GM23338 (cell line): ENCODE data around the gene KCNAB1. TPM values are rescaled to one million over a fixed set of nuclear protein-coding genes. Genes with fewer than 3 reads are reported as not detected.
A peak's percentile ranks its signal among the peaks of the same experiment; 100 is the strongest.

Experiments used
- ATAC-seq: fragments of 200-7000 bp; cut with Tn5 transposase; 3 replicates; pipeline ENCODE4 v1.9.1; 2020
- DNase-seq: peaks from one replicate; pipeline ENCODE4 v3.0.0-alpha.2; 2015; ENCODE audit warnings: low spot score
- H2AFZ ChIP-seq: fragments of 200-600 bp; sonication (generic); 2 replicates; pipeline ENCODE4 v1.8.0; 2016; ENCODE audit warnings: antibody characterized with exemption, mild to moderate bottlenecking, moderate library complexity
- H3F3A ChIP-seq: fragments of 200-600 bp; sonication (generic); replicated peaks from 2 replicates; pipeline ENCODE4 v1.8.0; 2017; ENCODE audit warnings: antibody characterized with exemption, mixed run types, low read depth
- H3K27ac ChIP-seq: fragments of 200-600 bp; sonication (generic); 2 replicates; pipeline ENCODE4 v1.6.1; 2016; ENCODE audit warnings: low read depth
- H3K27me3 ChIP-seq: fragments of 200-600 bp; sonication (generic); 2 replicates; pipeline ENCODE4 v1.8.0; 2016; ENCODE audit warnings: mild to moderate bottlenecking, mixed run types, moderate library complexity; ENCODE audit not compliant: insufficient read depth
- H3K36me3 ChIP-seq: fragments of 200-600 bp; sonication (generic); 2 replicates; pipeline ENCODE4 v1.8.0; 2016; ENCODE audit warnings: mild to moderate bottlenecking; ENCODE audit not compliant: insufficient read depth
- H3K4me1 ChIP-seq: fragments of 200-600 bp; sonication (generic); 2 replicates; pipeline ENCODE4 v1.8.0; 2016; ENCODE audit warnings: mild to moderate bottlenecking, moderate library complexity; ENCODE audit not compliant: insufficient read depth
- H3K4me2 ChIP-seq: fragments of 200-600 bp; sonication (generic); 2 replicates; pipeline ENCODE4 v1.7.1; 2017; ENCODE audit warnings: mixed run types
- H3K4me3 ChIP-seq: fragments of 200-600 bp; sonication (generic); 2 replicates; pipeline ENCODE4 v1.6.1; 2016; ENCODE audit warnings: mixed run types
- H3K79me2 ChIP-seq: fragments of 200-600 bp; sonication (generic); replicated peaks from 2 replicates; pipeline ENCODE4 v1.8.0; 2017; ENCODE audit warnings: mild to moderate bottlenecking; ENCODE audit not compliant: insufficient read depth
- H3K9me2 ChIP-seq: fragments of 200-600 bp; sonication (generic); 2 replicates; pipeline ENCODE4 v1.8.0; 2017; ENCODE audit not compliant: insufficient read depth
- H4K20me1 ChIP-seq: fragments of 200-600 bp; sonication (generic); replicated peaks from 2 replicates; pipeline ENCODE4 v1.8.0; 2017; ENCODE audit warnings: mild to moderate bottlenecking; ENCODE audit not compliant: insufficient read depth
- H3K27ac Mint-ChIP-seq: 2 replicates; pipeline ENCODE4 v1.8.0; 2020; ENCODE audit warnings: inconsistent platforms, mild to moderate bottlenecking, moderate library complexity, mixed read lengths
- H3K27me3 Mint-ChIP-seq: 3 replicates; pipeline ENCODE4 v1.8.0; 2022; ENCODE audit warnings: low read depth, mild to moderate bottlenecking, moderate library complexity, mixed read lengths, inconsistent platforms; ENCODE audit not compliant: insufficient read depth, poor library complexity
- H3K36me3 Mint-ChIP-seq: 3 replicates; pipeline ENCODE4 v1.8.0; 2021; ENCODE audit warnings: low read depth, mild to moderate bottlenecking, inconsistent platforms, moderate library complexity, mixed read lengths
- H3K4me1 Mint-ChIP-seq: 3 replicates; pipeline ENCODE4 v1.8.0; 2020; ENCODE audit warnings: mild to moderate bottlenecking, inconsistent platforms, mixed read lengths
- H3K4me3 Mint-ChIP-seq: 3 replicates; pipeline ENCODE4 v1.8.0; 2021; ENCODE audit warnings: moderate library complexity, mild to moderate bottlenecking, inconsistent platforms, mixed read lengths
- H3K9me3 Mint-ChIP-seq: 3 replicates; pipeline ENCODE4 v1.8.0; 2020; ENCODE audit warnings: moderate library complexity, mild to moderate bottlenecking, inconsistent platforms, mixed read lengths
- CREB1 ChIP-seq: fragments of 250-450 bp; sonication (Bioruptor Pico); IDR thresholded peaks from 2 replicates; pipeline ENCODE4 v1.5.0; 2020; ENCODE audit warnings: low read depth, mild to moderate bottlenecking, moderate library complexity
- CTCF ChIP-seq, 2 experiments: fragments of 200-600 bp in 1 of 2; sonication (generic) in 1 of 2; conservative IDR thresholded peaks; 2 replicates each; pipeline versions ENCODE4 v1.5.1 to v1.6.1; 2016 to 2017; ENCODE audit warnings: antibody characterized with exemption in 2 of 2, low read depth in 2 of 2, mild to moderate bottlenecking in 2 of 2, moderate library complexity in 1 of 2
- EZH2 ChIP-seq: fragments of 200-600 bp; sonication (generic); IDR thresholded peaks from one replicate; pipeline ENCODE4 v1.8.0; 2017; ENCODE audit warnings: antibody characterized with exemption, mild to moderate bottlenecking, low read depth; ENCODE audit not compliant: unreplicated experiment
- EZH2phosphoT487 ChIP-seq: fragments of 200-600 bp; sonication (generic); IDR thresholded peaks from one replicate; pipeline ENCODE4 v1.8.1; 2018; ENCODE audit warnings: antibody characterized with exemption; ENCODE audit not compliant: unreplicated experiment
- JUNB ChIP-seq: IDR thresholded peaks from one replicate; pipeline ENCODE4 v1.6.1; 2016; ENCODE audit warnings: antibody characterized with exemption; ENCODE audit not compliant: unreplicated experiment
- NANOG ChIP-seq: IDR thresholded peaks from 2 replicates; pipeline ENCODE4 v1.6.1; 2016; ENCODE audit warnings: antibody characterized with exemption, borderline replicate concordance
- STAT1 ChIP-seq: IDR thresholded peaks from one replicate; pipeline ENCODE4 v1.6.1; 2016; ENCODE audit warnings: antibody characterized with exemption; ENCODE audit not compliant: unreplicated experiment
- ZNF114 ChIP-seq: fragments of 250-450 bp; sonication (Bioruptor Pico); IDR thresholded peaks from 2 replicates; pipeline ENCODE4 v1.5.0; 2020; ENCODE audit warnings: mild to moderate bottlenecking, moderate library complexity
- polyA plus RNA-seq: library from polyadenylated mRNA; unstranded; fragments of >200 nt; fragmentation: Nextera tagmentation; extraction: Ambion mirVana; gene quantifications from 2 replicates; pipeline ENCODE4 v1.2.1, GENCODE V29; 2016
- total RNA-seq: library from RNA; depleted of rRNA; stranded (reverse); fragments of >200 nt; shearing (Covaris generic); gene quantifications from 2 replicates; pipeline ENCODE4 v1.2.3, GENCODE V29; 2014
- TF ChIP-seq, protein P1 (sequence below): fragments of 250-450 bp; sonication (Bioruptor Pico); IDR thresholded peaks from 2 replicates; pipeline ENCODE4 v1.5.0; 2020; ENCODE audit warnings: mild to moderate bottlenecking, moderate library complexity

KCNAB1 gene
- total and polyA plus RNA-seq, 2 experiments from 2014 or later: 0.69 to 2.6 TPM

- TF ChIP-seq, protein P1, sequence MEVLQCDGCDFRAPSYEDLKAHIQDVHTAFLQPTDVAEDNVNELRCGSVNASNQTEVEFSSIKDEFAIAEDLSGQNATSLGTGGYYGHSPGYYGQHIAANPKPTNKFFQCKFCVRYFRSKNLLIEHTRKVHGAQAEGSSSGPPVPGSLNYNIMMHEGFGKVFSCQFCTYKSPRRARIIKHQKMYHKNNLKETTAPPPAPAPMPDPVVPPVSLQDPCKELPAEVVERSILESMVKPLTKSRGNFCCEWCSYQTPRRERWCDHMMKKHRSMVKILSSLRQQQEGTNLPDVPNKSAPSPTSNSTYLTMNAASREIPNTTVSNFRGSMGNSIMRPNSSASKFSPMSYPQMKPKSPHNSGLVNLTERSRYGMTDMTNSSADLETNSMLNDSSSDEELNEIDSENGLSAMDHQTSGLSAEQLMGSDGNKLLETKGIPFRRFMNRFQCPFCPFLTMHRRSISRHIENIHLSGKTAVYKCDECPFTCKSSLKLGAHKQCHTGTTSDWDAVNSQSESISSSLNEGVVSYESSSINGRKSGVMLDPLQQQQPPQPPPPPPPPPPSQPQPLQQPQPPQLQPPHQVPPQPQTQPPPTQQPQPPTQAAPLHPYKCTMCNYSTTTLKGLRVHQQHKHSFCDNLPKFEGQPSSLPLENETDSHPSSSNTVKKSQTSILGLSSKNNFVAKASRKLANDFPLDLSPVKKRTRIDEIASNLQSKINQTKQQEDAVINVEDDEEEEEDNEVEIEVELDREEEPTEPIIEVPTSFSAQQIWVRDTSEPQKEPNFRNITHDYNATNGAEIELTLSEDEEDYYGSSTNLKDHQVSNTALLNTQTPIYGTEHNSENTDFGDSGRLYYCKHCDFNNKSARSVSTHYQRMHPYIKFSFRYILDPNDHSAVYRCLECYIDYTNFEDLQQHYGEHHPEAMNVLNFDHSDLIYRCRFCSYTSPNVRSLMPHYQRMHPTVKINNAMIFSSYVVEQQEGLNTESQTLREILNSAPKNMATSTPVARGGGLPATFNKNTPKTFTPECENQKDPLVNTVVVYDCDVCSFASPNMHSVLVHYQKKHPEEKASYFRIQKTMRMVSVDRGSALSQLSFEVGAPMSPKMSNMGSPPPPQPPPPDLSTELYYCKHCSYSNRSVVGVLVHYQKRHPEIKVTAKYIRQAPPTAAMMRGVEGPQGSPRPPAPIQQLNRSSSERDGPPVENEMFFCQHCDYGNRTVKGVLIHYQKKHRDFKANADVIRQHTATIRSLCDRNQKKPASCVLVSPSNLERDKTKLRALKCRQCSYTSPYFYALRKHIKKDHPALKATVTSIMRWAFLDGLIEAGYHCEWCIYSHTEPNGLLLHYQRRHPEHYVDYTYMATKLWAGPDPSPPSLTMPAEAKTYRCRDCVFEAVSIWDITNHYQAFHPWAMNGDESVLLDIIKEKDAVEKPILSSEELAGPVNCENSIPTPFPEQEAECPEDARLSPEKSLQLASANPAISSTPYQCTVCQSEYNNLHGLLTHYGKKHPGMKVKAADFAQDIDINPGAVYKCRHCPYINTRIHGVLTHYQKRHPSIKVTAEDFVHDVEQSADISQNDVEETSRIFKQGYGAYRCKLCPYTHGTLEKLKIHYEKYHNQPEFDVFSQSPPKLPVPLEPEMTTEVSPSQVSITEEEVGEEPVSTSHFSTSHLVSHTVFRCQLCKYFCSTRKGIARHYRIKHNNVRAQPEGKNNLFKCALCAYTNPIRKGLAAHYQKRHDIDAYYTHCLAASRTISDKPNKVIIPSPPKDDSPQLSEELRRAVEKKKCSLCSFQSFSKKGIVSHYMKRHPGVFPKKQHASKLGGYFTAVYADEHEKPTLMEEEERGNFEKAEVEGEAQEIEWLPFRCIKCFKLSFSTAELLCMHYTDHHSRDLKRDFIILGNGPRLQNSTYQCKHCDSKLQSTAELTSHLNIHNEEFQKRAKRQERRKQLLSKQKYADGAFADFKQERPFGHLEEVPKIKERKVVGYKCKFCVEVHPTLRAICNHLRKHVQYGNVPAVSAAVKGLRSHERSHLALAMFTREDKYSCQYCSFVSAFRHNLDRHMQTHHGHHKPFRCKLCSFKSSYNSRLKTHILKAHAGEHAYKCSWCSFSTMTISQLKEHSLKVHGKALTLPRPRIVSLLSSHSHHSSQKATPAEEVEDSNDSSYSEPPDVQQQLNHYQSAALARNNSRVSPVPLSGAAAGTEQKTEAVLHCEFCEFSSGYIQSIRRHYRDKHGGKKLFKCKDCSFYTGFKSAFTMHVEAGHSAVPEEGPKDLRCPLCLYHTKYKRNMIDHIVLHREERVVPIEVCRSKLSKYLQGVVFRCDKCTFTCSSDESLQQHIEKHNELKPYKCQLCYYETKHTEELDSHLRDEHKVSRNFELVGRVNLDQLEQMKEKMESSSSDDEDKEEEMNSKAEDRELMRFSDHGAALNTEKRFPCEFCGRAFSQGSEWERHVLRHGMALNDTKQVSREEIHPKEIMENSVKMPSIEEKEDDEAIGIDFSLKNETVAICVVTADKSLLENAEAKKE: no peak
- TF ChIP-seq ZNF114 (CRISPR knock-in tag) (no peak), NANOG (no peak), CREB1 (CRISPR knock-in tag) (no peak), EZH2 (no peak)
Observed at GRCh38 chr3:156366559-156366958, 246.2 kb downstream of the KCNAB1 start (continued).

DNA sequence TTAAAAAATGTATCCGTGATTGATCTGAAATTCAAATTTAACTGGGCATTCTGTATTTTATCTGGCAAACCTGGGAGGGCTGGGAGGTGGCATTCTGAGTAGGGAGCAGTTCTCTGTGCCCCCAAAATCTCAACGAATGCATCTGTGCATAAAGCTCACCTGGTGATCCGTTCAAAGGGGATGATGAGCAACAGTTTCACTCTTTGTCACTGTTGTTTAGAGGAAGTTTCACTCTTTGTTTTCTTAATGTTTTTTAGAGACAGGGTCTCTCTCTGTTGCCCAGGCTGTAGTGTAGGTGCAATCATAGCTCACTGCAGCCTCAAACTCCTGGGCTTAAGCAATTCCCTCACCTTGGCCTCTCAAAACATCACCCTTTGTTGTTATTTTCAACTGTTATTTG is 247.8 kb downstream of the KCNAB1 start:
- Mint-ChIP-seq H3K36me3 (no peaks in the 10 kb centered on the region), H3K27ac (0 out of 2 replicates have a peak overlapping the region, but pooled peaks have one; percentile 66), H3K4me1 (peaks cover 51% of the 10 kb centered on the region), H3K27me3 (peaks cover 2% of the 10 kb centered on the region), H3K9me3 (no peaks in the 10 kb centered on the region), H3K4me3 (no peak overlapping the region)
- Histone ChIP-seq H3K4me1 (peaks cover 57% of the 10 kb centered on the region), H4K20me1 (no peaks in the 10 kb centered on the region), H3K79me2 (no peaks in the 10 kb centered on the region), H3K36me3 (no peaks in the 10 kb centered on the region), H3K27ac (no peak overlapping the region), H3K4me3 (no peak overlapping the region), H3K27me3 (no peaks in the 10 kb centered on the region), H3K4me2 (peak overlapping the region; percentile 4), H3K9me2 (peaks cover 6% of the 10 kb centered on the region; the same call in 1 of the 2 replicates), H2AFZ (0 out of 2 replicates have a peak overlapping the region, but pooled peaks have one; percentile 43), H3F3A (no peaks in the 10 kb centered on the region)
- ATAC-seq (no peak; the same call in 1 of the 3 replicates), DNase-seq (no peak)
- no peak for TF ChIP-seq CTCF (conservative IDR thresholded peaks at IDR 0.05; ENCODE audit: low read depth in 2 of 2)
- no peak for TF ChIP-seq JUNB
- TF ChIP-seq EZH2phosphoT487: no peak
- TF ChIP-seq STAT1: no peak
- TF ChIP-seq CREB1 (CRISPR knock-in tag): no peak
